Smooth muscle cell of the brain vasculature (primary cell): Measurements from ENCODE around the gene ITGBL1.

Experiments
- DNase-seq: peaks from one replicate; pipeline ENCODE4 v3.0.0-alpha.2; 2012; ENCODE audit warnings: low read depth, low spot score

The ITGBL1 gene

GRCh38 chr13:101452519-101453485 lies at the start of gene ITGBL1:
Gene ITGBL1 (plus strand): TSS chr13:101452675. CDS start chr13:101452834, 159 bp downstream.
- no peak for DNase-seq

- no peak for DNase-seq
Measured at GRCh38 chr13:101406791-101407190, 45.7 kb upstream of the ITGBL1 start.

- no peak for DNase-seq
Measured at GRCh38 chr13:101408154-101408553, 44.3 kb upstream of the ITGBL1 start.

GRCh38 chr13:101408992-101409656 lies 43.4 kb upstream of the ITGBL1 start:
- DNase-seq, result no peak

GRCh38 chr13:101412076-101412475 lies 40.4 kb upstream of the ITGBL1 start:
- no peak for DNase-seq

GRCh38 chr13:101415358-101416174 lies 36.9 kb upstream of the ITGBL1 start:
- no peak for DNase-seq

- DNase-seq, result no peak
Measured at GRCh38 chr13:101416181-101417042, 36.1 kb upstream of the ITGBL1 start, which contains the start of gene NALCN. Gene NALCN (minus strand): TSS chr13:101416508. CDS start chr13:101399126, 17,382 bp downstream.

GRCh38 chr13:101417043-101417406 lies 35.5 kb upstream of the ITGBL1 start:
- peak; percentile 20 for DNase-seq

GRCh38 chr13:101417501-101417900 lies 35.0 kb upstream of the ITGBL1 start:
- DNase-seq, result no peak

- no peak for DNase-seq
Measured at GRCh38 chr13:101423872-101424271, 28.6 kb upstream of the ITGBL1 start.

GRCh38 chr13:101424381-101425155 lies 27.9 kb upstream of the ITGBL1 start:
- DNase-seq, result no peak

GRCh38 chr13:101425156-101425471 lies 27.4 kb upstream of the ITGBL1 start:
- no peak for DNase-seq

GRCh38 chr13:101425623-101426022 lies 26.9 kb upstream of the ITGBL1 start:
- DNase-seq, result no peak

- no peak for DNase-seq
Measured at GRCh38 chr13:101429733-101430132, 22.7 kb upstream of the ITGBL1 start.

- no peak for DNase-seq
Measured at GRCh38 chr13:101433895-101434294, 18.6 kb upstream of the ITGBL1 start.

GRCh38 chr13:101434486-101434885 lies 18.0 kb upstream of the ITGBL1 start:
- DNase-seq, result no peak

GRCh38 chr13:101447852-101448251 lies 4.6 kb upstream of the ITGBL1 start:
- DNase-seq, result no peak

- no peak for DNase-seq
Measured at GRCh38 chr13:101449790-101450748, 2.4 kb upstream of the ITGBL1 start.

GRCh38 chr13:101450749-101451130 lies 1.7 kb upstream of the ITGBL1 start:
- DNase-seq, result no peak
